B cell (primary cell): ENCODE data around the gene HEG1. TPM values are rescaled to one million over a fixed set of nuclear protein-coding genes. Genes with fewer than 3 reads are reported as not detected.

Source experiments
- ATAC-seq: fragments of 200-7000 bp; cut with Tn5 transposase; one replicate; pipeline ENCODE4 v1.10.0; 2021; ENCODE audit warnings: low read depth, mild to moderate bottlenecking, moderate number of reproducible peaks, moderate library complexity
- CTCF ChIA-PET: fragments of 350-600 bp; sonication (Branson Sonifier 250); formaldehyde crosslinking; loops from one replicate; lab custom pipeline; 2021; ENCODE audit warnings: antibody characterized with exemption, inconsistent platforms; lab: Charles Lee
- POLR2A ChIA-PET: fragments of 350-600 bp; sonication (Branson Sonifier 250); formaldehyde crosslinking; loops from one replicate; lab custom pipeline; 2021; ENCODE audit warnings: antibody characterized with exemption; lab: Charles Lee
- DNase-seq: peaks from one replicate; pipeline ENCODE4 v3.0.0; 2013
- H2AFZ ChIP-seq: 2 replicates; pipeline ENCODE4 v1.6.1; 2012; ENCODE audit warnings: mild to moderate bottlenecking, low read depth, low read length; ENCODE audit not compliant: insufficient read depth, poor library complexity, severe bottlenecking
- H3K27ac ChIP-seq, 2 donors: 1 replicate in 1 of 2; 2 replicates in 1 of 2; pipeline ENCODE4 v1.5.1; 2012 to 2013; ENCODE audit warnings: low read length in 2 of 2, mild to moderate bottlenecking in 2 of 2, moderate library complexity in 1 of 2
- H3K27me3 ChIP-seq, 4 experiments: fragments of 200-600 bp in 1 of 4; sonication (generic) in 1 of 4; replicated peaks in 1 of 4; 1 replicate in 2 of 4; 2 replicates in 2 of 4; pipeline versions ENCODE4 v1.6.1 to v1.7.0; 2013 to 2016; ENCODE audit warnings: low read length in 3 of 4, mild to moderate bottlenecking in 2 of 4, mixed read lengths in 1 of 4, moderate library complexity in 1 of 4; ENCODE audit not compliant: insufficient read depth in 4 of 4, control insufficient read depth in 3 of 4; ENCODE audit errors: control extremely low read depth in 1 of 4
- H3K36me3 ChIP-seq, 2 experiments: replicated peaks in 1 of 2; 1 replicate in 1 of 2; 2 replicates in 1 of 2; pipeline versions ENCODE4 v1.6.1 to v1.7.1; 2013; ENCODE audit warnings: low read length in 1 of 2; ENCODE audit not compliant: insufficient read depth in 2 of 2, control insufficient read depth in 1 of 2; ENCODE audit errors: control extremely low read depth in 1 of 2, extremely low read depth in 1 of 2
- H3K4me1 ChIP-seq, 2 donors: fragments of 200-600 bp in 1 of 2; sonication (generic) in 1 of 2; 1 replicate in 1 of 2; 2 replicates in 1 of 2; pipeline versions ENCODE4 v1.5.1 to v1.6.1; 2013 to 2017; ENCODE audit warnings: low read length in 2 of 2; ENCODE audit not compliant: control insufficient read depth in 2 of 2, insufficient read depth in 2 of 2
- H3K4me2 ChIP-seq: replicated peaks from 2 replicates; pipeline ENCODE3; 2012; ENCODE audit warnings: mild to moderate bottlenecking, low read depth, low read length; ENCODE audit not compliant: poor library complexity, severe bottlenecking
- H3K4me3 ChIP-seq, 5 experiments: fragments of 200-600 bp in 1 of 5; sonication (generic) in 1 of 5; 1 replicate in 3 of 5; 2 replicates in 2 of 5; pipeline versions ENCODE4 v1.5.1 to v1.7.0; 2011 to 2016; ENCODE audit warnings: low read length in 4 of 5, mild to moderate bottlenecking in 4 of 5, low read depth in 2 of 5, control low read depth in 1 of 5, moderate library complexity in 1 of 5; ENCODE audit not compliant: insufficient read depth in 1 of 5; ENCODE audit errors: control extremely low read depth in 1 of 5, extremely low read depth in 1 of 5
- H3K79me2 ChIP-seq: fragments of 200-600 bp; sonication (generic); one replicate; pipeline ENCODE4 v1.6.0; 2016; ENCODE audit warnings: low read length; ENCODE audit not compliant: control insufficient read depth, insufficient read depth
- H3K9ac ChIP-seq: fragments of 200-600 bp; sonication (generic); 2 replicates; pipeline ENCODE4 v1.6.1; 2017; ENCODE audit warnings: mild to moderate bottlenecking, low read length, moderate library complexity
- H3K9me3 ChIP-seq, 3 donors: one replicate each; pipeline versions ENCODE4 v1.6.1 to v1.7.1; 2013; ENCODE audit warnings: low read length in 2 of 3; ENCODE audit not compliant: control insufficient read depth in 2 of 3, insufficient read depth in 1 of 3; ENCODE audit errors: control extremely low read depth in 1 of 3
- H4K20me1 ChIP-seq: 2 replicates; pipeline ENCODE4 v1.6.0; 2012; ENCODE audit warnings: mild to moderate bottlenecking, low read length; ENCODE audit not compliant: insufficient read depth, control insufficient read depth, poor library complexity, severe bottlenecking
- H3K27ac Mint-ChIP-seq: one replicate; pipeline ENCODE4 v1.8.0; 2021; ENCODE audit warnings: mixed read lengths
- H3K27me3 Mint-ChIP-seq: one replicate; pipeline ENCODE4 v1.8.0; 2021; ENCODE audit warnings: mixed read lengths
- H3K4me1 Mint-ChIP-seq: one replicate; pipeline ENCODE4 v1.8.0; 2021; ENCODE audit warnings: mixed read lengths
- H3K4me3 Mint-ChIP-seq: one replicate; pipeline ENCODE4 v1.8.0; 2021; ENCODE audit warnings: mixed read lengths
- H3K9me3 Mint-ChIP-seq: one replicate; pipeline ENCODE4 v1.8.0; 2022; ENCODE audit warnings: mixed read lengths; ENCODE audit not compliant: insufficient read depth
- EZH2 ChIP-seq: IDR thresholded peaks from 2 replicates; pipeline ENCODE4 v1.6.1; 2012; ENCODE audit warnings: borderline replicate concordance, low read depth, mild to moderate bottlenecking, moderate library complexity, low read length; ENCODE audit not compliant: insufficient read depth, poor library complexity, severe bottlenecking
- WGBS: methylation state at CpG from one replicate; pipeline ENCODE4 v1.1.5; 2013; ENCODE audit warnings: missing lambda C conversion rate; ENCODE audit not compliant: insufficient coverage; 5-methylcytosine and 5-hydroxymethylcytosine counted together
- intact Hi-C: fragments of 100-400 bp; cut with micrococcal nuclease; formaldehyde crosslinking; loops from one replicate; pipeline ENCODE4 v1.10.0; 2022
- polyA plus RNA-seq: library from polyadenylated mRNA; depleted of rRNA; stranded (reverse); fragments of >200 nt; gene quantifications from 2 replicates; pipeline ENCODE4 v1.2.3, GENCODE V29; 2012
- total RNA-seq, 2 donors: library from RNA; stranded (reverse); fragments of 120-200 nt in 1 of 2; gene quantifications; 1 replicate in 1 of 2; 2 replicates in 1 of 2; pipeline versions ENCODE4 v1.2.3 to v1.2.4, GENCODE V29; 2013 to 2022
- TF ChIP-seq, protein P1 (sequence below): fragments of 200-600 bp; IDR thresholded peaks from one replicate; pipeline ENCODE4 v1.8.0; 2022; ENCODE audit warnings: antibody characterized with exemption, mild to moderate bottlenecking

HEG1 gene
- total and polyA plus RNA-seq, 2 donors (not counting 1 experiment from before 2014, with no cell fraction given) = 5.1 to 9.2 TPM

DNA sequence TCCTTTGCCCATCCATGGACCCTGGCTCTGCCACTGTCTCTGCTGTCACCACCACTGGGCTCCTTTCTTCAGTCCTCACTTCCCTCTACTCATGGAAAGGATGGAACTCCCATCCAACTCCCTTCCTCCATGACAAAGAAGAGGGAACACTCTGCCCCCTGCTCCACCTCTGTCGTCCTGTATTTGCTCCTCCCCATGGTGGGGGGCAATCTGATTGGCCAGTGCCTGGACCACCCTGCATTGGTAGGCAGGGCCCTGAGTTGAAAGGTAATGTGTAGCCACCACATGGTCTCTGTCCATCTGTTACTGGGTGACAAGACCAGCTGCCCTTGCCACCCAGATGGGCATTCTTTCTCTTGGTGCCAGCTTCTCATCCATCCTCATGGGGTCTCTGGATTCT lies 20.7 kb upstream of the HEG1 start:
- Histone ChIP-seq H3K27me3 (no peaks in the 10 kb centered on the region), H2AFZ (no peak overlapping the region), H3K4me1 (peaks cover 6 to 10% of the 10 kb centered on the region in 2 donors), H4K20me1 (no peaks in the 10 kb centered on the region), H3K9me3 (no peaks in the 10 kb centered on the region), H3K4me3 (no peak overlapping the region), H3K36me3 (no peaks in the 10 kb centered on the region), H3K27ac (no peak overlapping the region), H3K9ac (no peak overlapping the region), H3K79me2 (no peaks in the 10 kb centered on the region), H3K4me2 (no peak overlapping the region)
- TF ChIP-seq, protein P1, sequence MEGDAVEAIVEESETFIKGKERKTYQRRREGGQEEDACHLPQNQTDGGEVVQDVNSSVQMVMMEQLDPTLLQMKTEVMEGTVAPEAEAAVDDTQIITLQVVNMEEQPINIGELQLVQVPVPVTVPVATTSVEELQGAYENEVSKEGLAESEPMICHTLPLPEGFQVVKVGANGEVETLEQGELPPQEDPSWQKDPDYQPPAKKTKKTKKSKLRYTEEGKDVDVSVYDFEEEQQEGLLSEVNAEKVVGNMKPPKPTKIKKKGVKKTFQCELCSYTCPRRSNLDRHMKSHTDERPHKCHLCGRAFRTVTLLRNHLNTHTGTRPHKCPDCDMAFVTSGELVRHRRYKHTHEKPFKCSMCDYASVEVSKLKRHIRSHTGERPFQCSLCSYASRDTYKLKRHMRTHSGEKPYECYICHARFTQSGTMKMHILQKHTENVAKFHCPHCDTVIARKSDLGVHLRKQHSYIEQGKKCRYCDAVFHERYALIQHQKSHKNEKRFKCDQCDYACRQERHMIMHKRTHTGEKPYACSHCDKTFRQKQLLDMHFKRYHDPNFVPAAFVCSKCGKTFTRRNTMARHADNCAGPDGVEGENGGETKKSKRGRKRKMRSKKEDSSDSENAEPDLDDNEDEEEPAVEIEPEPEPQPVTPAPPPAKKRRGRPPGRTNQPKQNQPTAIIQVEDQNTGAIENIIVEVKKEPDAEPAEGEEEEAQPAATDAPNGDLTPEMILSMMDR = no peak
- TF ChIP-seq EZH2 = no peak
- Mint-ChIP-seq H3K27ac (no peak overlapping the region), H3K27me3 (no peaks in the 10 kb centered on the region), H3K4me3 (no peak overlapping the region), H3K9me3 (no peaks in the 10 kb centered on the region), H3K4me1 (peaks cover 13% of the 10 kb centered on the region)
- no CpG with 5 or more reads among the region's 1 CpG for WGBS
- DNase-seq = no peak
- ChIA-PET POLR2A (no interaction called here), CTCF (no interaction called here)
- ATAC-seq = no peak
- intact Hi-C loops = no loop called here

DNA sequence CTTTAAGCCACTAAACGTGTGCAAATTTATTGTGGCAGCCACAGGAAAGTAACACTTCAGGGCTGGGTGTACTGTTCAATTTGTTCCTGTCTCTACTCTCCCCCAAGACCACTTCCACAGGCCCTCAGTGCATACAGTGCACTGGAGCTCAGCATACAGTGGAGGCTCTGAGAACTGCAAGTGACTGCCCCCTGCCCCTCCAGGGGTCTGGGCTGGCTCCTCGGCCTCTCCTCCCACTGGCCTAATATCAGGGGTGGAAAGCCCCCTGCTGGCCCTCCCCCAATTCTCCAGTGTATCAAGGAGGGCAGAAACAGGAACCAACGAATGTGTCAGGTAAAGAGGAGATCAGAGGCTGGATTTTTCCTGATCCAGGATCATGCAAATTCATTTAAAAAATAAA lies 19.9 kb upstream of the HEG1 start:
- ATAC-seq = no peak

More for the DNA sequence above, 19.9 kb upstream of the HEG1 start:
- Mint-ChIP-seq H3K4me1 (peaks cover 13% of the 10 kb centered on the region), H3K9me3 (no peaks in the 10 kb centered on the region), H3K4me3 (no peak overlapping the region), H3K27ac (no peak overlapping the region), H3K27me3 (no peaks in the 10 kb centered on the region)
- H3K79me2 ChIP-seq = no peaks in the 10 kb centered on the region
- no peaks in the 10 kb centered on the region for H4K20me1 ChIP-seq
- ChIA-PET POLR2A (no interaction called here), CTCF (no interaction called here)
- H3K4me1 ChIP-seq = peaks cover 6 to 10% of the 10 kb centered on the region in 2 donors
- H2AFZ ChIP-seq = no peak overlapping the region
- DNase-seq = no peak
- no peaks in the 10 kb centered on the region for H3K27me3 ChIP-seq
- H3K9ac ChIP-seq = no peak overlapping the region
- H3K27ac ChIP-seq = no peak overlapping the region
- H3K4me3 ChIP-seq = no peak overlapping the region
- no peaks in the 10 kb centered on the region for H3K9me3 ChIP-seq
- TF ChIP-seq, protein P1 = no peak
- TF ChIP-seq EZH2 = no peak
- intact Hi-C loops = no loop called here
- H3K36me3 ChIP-seq = no peaks in the 10 kb centered on the region
- H3K4me2 ChIP-seq = no peak overlapping the region
- 40% methylated on average over 1 of the region's 3 CpGs for WGBS
